HEK293 (cell line): ENCODE measurements around the gene ST6GALNAC1.

ENCODE experiments used
- CTCF ChIA-PET: fragments of 350-600 bp; formaldehyde crosslinking; extraction: SDS; loops from one replicate; lab custom pipeline; 2021; ENCODE audit warnings: antibody characterized with exemption; lab: Yijun Ruan, JAX
- POLR2A ChIA-PET: fragments of 300-600 bp; formaldehyde crosslinking; extraction: SDS; loops from one replicate; lab custom pipeline; 2020; ENCODE audit warnings: antibody characterized with exemption, inconsistent platforms; lab: Yijun Ruan, JAX
- H3K27ac ChIP-seq: fragments of 200-500 bp; sonication (Bioruptor generic); 2 replicates; pipeline ENCODE4 v1.5.1; 2014; ENCODE audit warnings: low read depth, low read length, control low read depth, inconsistent platforms; ENCODE audit errors: extremely low read depth
- H3K36me3 ChIP-seq, 2 experiments: fragments of 200-500 bp in 1 of 2; sonication (Bioruptor generic) in 1 of 2; 1 replicate in 1 of 2; 2 replicates in 1 of 2; pipeline ENCODE4 v1.5.1; 2014 to 2017; ENCODE audit warnings: inconsistent platforms in 2 of 2, low read length in 2 of 2; ENCODE audit not compliant: control insufficient read depth in 2 of 2, insufficient read depth in 1 of 2
- H3K4me1 ChIP-seq: fragments of 200-500 bp; sonication (Bioruptor generic); 2 replicates; pipeline ENCODE4 v1.5.1; 2014; ENCODE audit warnings: mild to moderate bottlenecking, low read length, inconsistent platforms; ENCODE audit not compliant: control insufficient read depth, insufficient read depth
- H3K4me3 ChIP-seq: 2 replicates; pipeline ENCODE4 v1.5.1; 2011; ENCODE audit warnings: low read depth, mild to moderate bottlenecking, control low read depth, low read length, moderate library complexity
- H3K9me3 ChIP-seq: fragments of 200-500 bp; sonication (Bioruptor generic); 2 replicates; pipeline ENCODE4 v1.5.1; 2014; ENCODE audit warnings: low read depth, low read length, inconsistent platforms; ENCODE audit not compliant: control insufficient read depth, insufficient read depth
- CTCF ChIP-seq: fragments of 450-650 bp; formaldehyde crosslinking; IDR thresholded peaks from 2 replicates; pipeline ENCODE4 v1.5.1; 2016; ENCODE audit warnings: missing biosample characterization, missing genetic modification characterization
- HIC1 ChIP-seq: fragments of 450-650 bp; formaldehyde crosslinking; IDR thresholded peaks from 2 replicates; pipeline ENCODE4 v1.5.1; 2016; ENCODE audit warnings: missing biosample characterization, missing genetic modification characterization
- IKZF3 ChIP-seq: fragments of 450-650 bp; IDR thresholded peaks from 2 replicates; pipeline ENCODE4 v1.5.0; 2018; ENCODE audit warnings: missing biosample characterization, mild to moderate bottlenecking, missing genetic modification characterization, moderate library complexity
- PRDM10 ChIP-seq: fragments of 450-650 bp; formaldehyde crosslinking; IDR thresholded peaks from 2 replicates; pipeline ENCODE4 v1.5.1; 2016; ENCODE audit warnings: missing biosample characterization, missing genetic modification characterization
- PRDM2 ChIP-seq: fragments of 450-650 bp; formaldehyde crosslinking; IDR thresholded peaks from 2 replicates; pipeline ENCODE4 v1.5.1; 2016; ENCODE audit warnings: missing biosample characterization, missing genetic modification characterization, borderline replicate concordance
- REPIN1 ChIP-seq: fragments of 450-650 bp; formaldehyde crosslinking; IDR thresholded peaks from 2 replicates; pipeline ENCODE4 v1.5.1; 2017; ENCODE audit warnings: missing biosample characterization, missing genetic modification characterization, low read depth
- SCRT2 ChIP-seq: fragments of 450-650 bp; formaldehyde crosslinking; IDR thresholded peaks from 2 replicates; pipeline ENCODE4 v1.5.1; 2016; ENCODE audit warnings: missing biosample characterization, missing genetic modification characterization
- SP2 ChIP-seq: fragments of 450-650 bp; formaldehyde crosslinking; IDR thresholded peaks from 2 replicates; pipeline ENCODE4 v1.5.1; 2016; ENCODE audit warnings: missing biosample characterization, missing genetic modification characterization
- WT1 ChIP-seq: fragments of 450-650 bp; formaldehyde crosslinking; IDR thresholded peaks from 2 replicates; pipeline ENCODE4 v1.5.1; 2016; ENCODE audit warnings: missing biosample characterization, missing genetic modification characterization
- ZBTB8A ChIP-seq: fragments of 450-650 bp; formaldehyde crosslinking; IDR thresholded peaks from 2 replicates; pipeline ENCODE4 v1.5.1; 2016; ENCODE audit warnings: missing biosample characterization, missing genetic modification characterization
- ZNF169 ChIP-seq: fragments of 450-650 bp; formaldehyde crosslinking; IDR thresholded peaks from 2 replicates; pipeline ENCODE4 v1.5.1; 2016; ENCODE audit warnings: missing biosample characterization, missing genetic modification characterization
- ZNF449 ChIP-seq: fragments of 450-650 bp; formaldehyde crosslinking; IDR thresholded peaks from 2 replicates; pipeline ENCODE4 v1.5.1; 2017; ENCODE audit warnings: missing biosample characterization, mild to moderate bottlenecking, missing genetic modification characterization, moderate library complexity
- ZNF580 ChIP-seq: fragments of 450-650 bp; formaldehyde crosslinking; IDR thresholded peaks from 2 replicates; pipeline ENCODE4 v1.5.1; 2016; ENCODE audit warnings: missing biosample characterization, missing genetic modification characterization
- ZNF610 ChIP-seq: fragments of 450-650 bp; formaldehyde crosslinking; IDR thresholded peaks from 2 replicates; pipeline ENCODE4 v1.5.1; 2016; ENCODE audit warnings: missing biosample characterization, missing genetic modification characterization, borderline replicate concordance
- ZNF621 ChIP-seq: fragments of 450-650 bp; formaldehyde crosslinking; IDR thresholded peaks from 2 replicates; pipeline ENCODE4 v1.5.1; 2017; ENCODE audit warnings: missing biosample characterization, missing genetic modification characterization
- ZNF791 ChIP-seq: fragments of 450-650 bp; formaldehyde crosslinking; IDR thresholded peaks from 2 replicates; pipeline ENCODE4 v1.5.1; 2016; ENCODE audit warnings: missing biosample characterization, missing genetic modification characterization
- ZSCAN16 ChIP-seq: fragments of 450-650 bp; formaldehyde crosslinking; IDR thresholded peaks from 2 replicates; pipeline ENCODE4 v1.5.1; 2016; ENCODE audit warnings: missing biosample characterization, missing genetic modification characterization

Gene ST6GALNAC1

GRCh38 chr17:76617838-76618237, 25.7 kb downstream of the ST6GALNAC1 start:
- peak; percentile 88 for TF ChIP-seq PRDM10
- no peak for TF ChIP-seq CTCF (tag by site-specific recombination)
- Histone ChIP-seq H3K9me3 (no peaks in the 10 kb centered on the region), H3K36me3 (no peaks in the 10 kb centered on the region), H3K27ac (no peak overlapping the region), H3K4me3 (no peak overlapping the region), H3K4me1 (no peaks in the 10 kb centered on the region)
- ChIA-PET CTCF (interaction anchor here (0.6 to 1.7 kb wide), 5 partner anchors 24 to 339 kb away, joined by 3 to 9 read pairs (median 4); no protein-coding TSS in a partner anchor), POLR2A (no interaction called here)

- Histone ChIP-seq H3K36me3 (no peaks in the 10 kb centered on the region), H3K4me3 (no peak overlapping the region), H3K4me1 (0 out of 2 replicates have a peak, but pooled peaks cover 3% of the 10 kb centered on the region), H3K9me3 (no peaks in the 10 kb centered on the region), H3K27ac (no peak overlapping the region)
- ChIA-PET POLR2A (interaction anchor here (0.6 kb wide), 1 partner anchor 835 kb away, joined by 3 read pairs; no protein-coding TSS in a partner anchor), CTCF (interaction anchor here (0.6 to 4.9 kb wide), 8 partner anchors 9 to 331 kb away, joined by 3 to 48 read pairs (median 3); no protein-coding TSS in a partner anchor)
- no peak for TF ChIP-seq ZNF791 (tag by site-specific recombination)
- peak; percentile 72; the same call in 1 of the 2 replicates for TF ChIP-seq ZBTB8A (tag by site-specific recombination)
- TF ChIP-seq SP2 (tag by site-specific recombination) = no peak
- TF ChIP-seq ZNF610 (tag by site-specific recombination) = 0 out of 2 replicates have a peak, but pooled peaks have one; percentile 48
- no peak for TF ChIP-seq IKZF3 (tag by site-specific recombination)
- no peak for TF ChIP-seq ZNF169 (tag by site-specific recombination)
- TF ChIP-seq HIC1 (tag by site-specific recombination) = no peak
- TF ChIP-seq ZSCAN16 = no peak
- no peak for TF ChIP-seq ZNF449
- TF ChIP-seq WT1 = no peak
- TF ChIP-seq ZNF580 (tag by site-specific recombination) = no peak
- no peak for TF ChIP-seq SCRT2 (tag by site-specific recombination)
- TF ChIP-seq PRDM2 (tag by site-specific recombination) = no peak
- no peak for TF ChIP-seq REPIN1 (tag by site-specific recombination)
- no peak for TF ChIP-seq ZNF621
Measured at GRCh38 chr17:76614912-76615617, 28.5 kb downstream of the ST6GALNAC1 start.
